Lower lobe of right lung (tissue), 2 donors: ENCODE results near the gene NOVA2. TPM values are rescaled to one million over a fixed set of nuclear protein-coding genes. Genes with fewer than 3 reads are reported as not detected.

Source experiments
- ATAC-seq, 2 donors: fragments of 200-7000 bp; cut with Tn5 transposase; one replicate each; pipeline ENCODE4 v1.9.1; 2020 to 2022; ENCODE audit warnings: mild to moderate bottlenecking in 2 of 2, moderate library complexity in 2 of 2
- DNase-seq: peaks from one replicate; pipeline ENCODE4 v3.0.0-alpha.2; 2020
- H3K27ac ChIP-seq: fragments of 200-600 bp; one replicate; pipeline ENCODE4 v1.8.0; 2022
- H3K27me3 ChIP-seq: fragments of 200-600 bp; one replicate; pipeline ENCODE4 v1.8.0; 2022; ENCODE audit warnings: low read depth
- H3K36me3 ChIP-seq: fragments of 200-600 bp; one replicate; pipeline ENCODE4 v1.8.0; 2022; ENCODE audit warnings: mild to moderate bottlenecking
- H3K4me1 ChIP-seq: fragments of 200-600 bp; one replicate; pipeline ENCODE4 v1.8.0; 2022
- H3K4me3 ChIP-seq: fragments of 200-600 bp; one replicate; pipeline ENCODE4 v1.8.0; 2022; ENCODE audit warnings: mild to moderate bottlenecking
- H3K9me3 ChIP-seq: fragments of 200-600 bp; one replicate; pipeline ENCODE4 v1.8.0; 2022
- intact Hi-C: fragments of 100-400 bp; cut with DNase I; formaldehyde crosslinking; loops from one replicate; pipeline ENCODE4 v1.11.0; 2022
- total RNA-seq: library from RNA; stranded (reverse); fragmentation: NEBNext Ultra II Directional; extraction: Animal tissue kit (Norgen Biotek cat#: 25700); gene quantifications from one replicate; pipeline ENCODE4 v1.2.1, GENCODE V29; 2021
- TF ChIP-seq, protein P1 (sequence below): fragments of 200-600 bp; IDR thresholded peaks from one replicate; pipeline ENCODE4 v1.8.0; 2022; ENCODE audit warnings: antibody characterized with exemption, mild to moderate bottlenecking
- donor health status: DM: no; HTN: yes; CAD: no; lungs with severe emphysema.

Gene NOVA2
- total RNA-seq, 1 donor from 2014 or later = 18.8 TPM

DNA sequence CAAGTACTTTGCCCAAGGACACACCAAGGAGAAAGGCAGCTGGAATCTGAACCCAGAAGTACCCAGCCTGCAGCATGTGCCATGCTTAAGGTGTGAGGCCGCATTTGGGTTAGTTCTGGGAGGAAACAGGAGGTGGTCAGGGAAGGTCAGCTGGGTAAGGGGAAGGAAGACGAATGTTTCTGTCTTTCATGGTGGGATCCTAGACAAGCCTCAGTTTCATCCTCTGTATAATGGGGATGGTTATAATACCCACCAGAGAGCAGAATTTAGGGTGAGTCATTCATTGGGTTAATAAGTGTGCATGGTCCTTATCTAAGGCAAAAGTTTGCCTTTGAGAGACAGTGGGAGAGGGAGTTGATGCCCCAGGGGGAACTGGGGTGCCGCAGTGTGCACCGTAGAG, 25.2 kb upstream of the NOVA2 start:
- H3K4me1 ChIP-seq = peaks cover 15% of the 10 kb centered on the region
- ATAC-seq (no peak), DNase-seq (no peak)
- H3K27ac ChIP-seq = no peak overlapping the region
- intact Hi-C loops = no loop called here
- H3K4me3 ChIP-seq = no peak overlapping the region
- peaks cover 7% of the 10 kb centered on the region for H3K36me3 ChIP-seq
- no peaks in the 10 kb centered on the region for H3K9me3 ChIP-seq
- TF ChIP-seq, protein P1, sequence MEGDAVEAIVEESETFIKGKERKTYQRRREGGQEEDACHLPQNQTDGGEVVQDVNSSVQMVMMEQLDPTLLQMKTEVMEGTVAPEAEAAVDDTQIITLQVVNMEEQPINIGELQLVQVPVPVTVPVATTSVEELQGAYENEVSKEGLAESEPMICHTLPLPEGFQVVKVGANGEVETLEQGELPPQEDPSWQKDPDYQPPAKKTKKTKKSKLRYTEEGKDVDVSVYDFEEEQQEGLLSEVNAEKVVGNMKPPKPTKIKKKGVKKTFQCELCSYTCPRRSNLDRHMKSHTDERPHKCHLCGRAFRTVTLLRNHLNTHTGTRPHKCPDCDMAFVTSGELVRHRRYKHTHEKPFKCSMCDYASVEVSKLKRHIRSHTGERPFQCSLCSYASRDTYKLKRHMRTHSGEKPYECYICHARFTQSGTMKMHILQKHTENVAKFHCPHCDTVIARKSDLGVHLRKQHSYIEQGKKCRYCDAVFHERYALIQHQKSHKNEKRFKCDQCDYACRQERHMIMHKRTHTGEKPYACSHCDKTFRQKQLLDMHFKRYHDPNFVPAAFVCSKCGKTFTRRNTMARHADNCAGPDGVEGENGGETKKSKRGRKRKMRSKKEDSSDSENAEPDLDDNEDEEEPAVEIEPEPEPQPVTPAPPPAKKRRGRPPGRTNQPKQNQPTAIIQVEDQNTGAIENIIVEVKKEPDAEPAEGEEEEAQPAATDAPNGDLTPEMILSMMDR = no peak
- no peaks in the 10 kb centered on the region for H3K27me3 ChIP-seq

DNA sequence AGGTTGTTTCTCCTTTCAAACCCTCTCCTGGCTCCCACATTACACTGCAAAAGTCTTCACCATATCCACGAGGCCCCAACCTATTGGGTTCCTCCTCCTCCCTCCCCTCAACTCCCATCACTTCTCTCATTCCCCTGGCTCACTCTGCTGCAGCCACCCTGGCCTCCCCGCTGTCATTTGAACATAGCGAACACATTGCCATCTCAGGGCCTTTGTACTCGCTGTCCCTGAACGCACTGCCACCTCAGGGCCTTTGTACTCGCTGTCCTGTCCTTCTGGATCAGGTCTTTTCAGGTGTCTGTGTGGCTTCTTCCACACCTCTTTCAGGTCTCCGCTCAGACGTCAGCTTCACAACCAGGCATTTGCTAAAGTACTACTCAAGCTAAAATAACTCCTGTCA, 23.3 kb upstream of the NOVA2 start:
- Histone ChIP-seq H3K36me3 (peaks cover 7% of the 10 kb centered on the region), H3K27me3 (no peaks in the 10 kb centered on the region), H3K4me3 (no peak overlapping the region), H3K4me1 (peaks cover 15% of the 10 kb centered on the region), H3K9me3 (no peaks in the 10 kb centered on the region), H3K27ac (no peak overlapping the region)
- ATAC-seq (no peak), DNase-seq (no peak)
- TF ChIP-seq, protein P1 = no peak
- intact Hi-C loops = no loop called here

DNA sequence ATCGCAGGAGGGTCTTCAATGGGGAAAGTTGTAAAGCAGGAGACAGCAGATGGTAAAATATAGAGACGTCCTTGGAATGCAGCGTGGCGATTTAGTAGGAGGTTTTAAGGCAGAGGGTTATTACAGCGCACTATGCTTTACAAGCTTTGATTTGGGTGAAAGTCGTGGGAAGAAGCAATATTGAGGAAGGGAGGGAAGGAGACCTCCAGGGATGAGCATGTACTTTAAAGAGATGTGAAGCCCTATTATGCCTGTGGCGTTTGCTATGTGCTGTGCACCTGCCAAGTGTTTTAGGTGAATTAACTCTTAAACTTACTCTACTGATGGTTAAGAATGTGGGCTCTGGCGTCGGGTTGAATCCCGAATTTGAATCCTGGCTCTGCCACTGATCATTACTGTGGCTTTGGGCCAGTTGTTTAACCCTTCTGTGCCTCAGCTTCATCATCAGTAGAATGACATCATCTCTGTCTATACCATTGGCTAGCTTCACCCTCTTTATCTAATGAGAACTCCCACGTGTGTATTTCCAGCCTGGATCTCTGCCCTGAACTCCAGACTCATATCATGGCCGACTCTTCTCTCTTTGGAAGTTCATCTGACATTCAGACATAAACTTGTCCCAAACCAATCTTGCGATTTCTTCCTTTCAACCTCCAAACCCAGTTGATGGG, 22.2 kb upstream of the NOVA2 start:
- intact Hi-C loops = no loop called here
- peak overlapping the region; percentile 74 for H3K4me3 ChIP-seq
- DNase-seq (no peak), ATAC-seq (no peak)
- H3K27ac ChIP-seq = peak overlapping the region; percentile 80
- peaks cover 15% of the 10 kb centered on the region for H3K4me1 ChIP-seq
- H3K36me3 ChIP-seq = peaks cover 7% of the 10 kb centered on the region
- H3K9me3 ChIP-seq = no peaks in the 10 kb centered on the region
- TF ChIP-seq, protein P1 = no peak
- H3K27me3 ChIP-seq = no peaks in the 10 kb centered on the region

DNA sequence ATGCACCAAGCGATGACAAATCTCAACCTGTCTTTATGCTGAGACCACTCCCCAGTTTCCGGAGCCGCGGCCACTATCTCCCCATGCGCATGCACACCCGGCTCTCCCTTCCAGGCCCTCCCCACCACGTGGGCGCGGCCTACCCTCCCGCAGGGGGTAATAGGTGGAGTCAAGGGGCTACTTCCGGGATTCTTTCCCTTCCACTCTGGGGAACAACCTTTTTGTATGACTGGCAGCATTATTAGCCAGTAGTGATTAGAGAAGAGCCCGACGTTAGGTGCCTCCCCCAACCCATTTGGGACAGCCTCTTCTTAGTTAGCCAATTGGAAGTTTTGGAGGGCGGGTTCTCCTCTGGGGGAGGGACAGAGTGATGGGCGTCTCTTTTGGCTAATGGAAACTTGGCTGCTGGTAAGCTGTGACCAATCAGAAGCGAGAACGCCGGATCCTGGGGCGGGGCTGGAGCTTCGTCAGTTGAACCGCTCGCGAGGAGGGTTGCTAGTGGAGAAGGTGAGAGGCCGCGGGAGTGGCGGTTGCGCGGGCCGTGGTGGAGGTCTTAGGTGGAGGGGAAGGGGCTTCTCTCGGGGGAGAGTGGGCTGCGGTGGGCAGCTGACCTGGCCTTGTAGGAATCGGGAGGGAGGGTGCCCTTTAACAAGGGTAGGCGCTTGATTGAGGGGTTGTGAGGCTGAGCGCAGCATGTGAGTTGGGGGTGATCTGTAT, 21.5 kb upstream of the NOVA2 start, which contains the start of gene CCDC61:
TSS of gene CCDC61 (plus strand) at position 470 of the 717 bp plus-strand sequence. CDS start 7,552 bp downstream, outside the sequence.
- peak within 1 kb of the TSS; percentile 74 for H3K4me3 ChIP-seq
- TF ChIP-seq, protein P1 = no peak
- ATAC-seq (peak; percentile 99), DNase-seq (peak; percentile 94)
- H3K27ac ChIP-seq = peak within 1 kb of the TSS; percentile 80
- no peaks in the 10 kb centered on the region for H3K9me3 ChIP-seq
- H3K36me3 ChIP-seq = peaks cover 7% of the 10 kb centered on the region
- peaks cover 15% of the 10 kb centered on the region for H3K4me1 ChIP-seq
- intact Hi-C loops = no loop called here
- H3K27me3 ChIP-seq = no peaks in the 10 kb centered on the region

DNA sequence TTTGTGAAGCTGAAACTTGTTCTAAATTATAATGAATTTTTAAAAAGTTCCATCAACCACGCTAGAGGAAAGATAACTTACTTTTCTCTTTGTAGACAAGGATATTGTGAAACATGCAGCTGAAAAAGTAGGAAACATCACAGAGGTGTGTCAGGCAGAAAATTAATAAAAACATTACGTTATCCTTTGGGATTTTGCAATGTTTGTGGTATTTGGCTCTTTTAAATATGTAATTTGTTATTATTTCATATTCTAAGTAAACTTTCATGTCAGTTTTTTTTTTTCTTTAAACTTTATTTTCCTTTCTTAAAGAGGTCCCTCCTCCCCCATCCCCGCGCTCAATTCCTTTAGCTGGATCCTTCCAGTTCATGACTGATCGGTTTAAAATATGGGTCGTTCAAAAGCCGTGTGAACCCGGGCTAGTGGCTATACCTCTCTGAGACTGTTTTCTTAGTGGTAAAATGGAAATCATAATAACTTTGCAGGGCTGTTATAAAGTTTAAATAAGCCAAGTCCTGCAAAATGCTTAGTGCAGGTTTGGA, 20.9 kb upstream of the NOVA2 start:
- Histone ChIP-seq H3K27me3 (no peaks in the 10 kb centered on the region), H3K4me3 (peak overlapping the region; percentile 74), H3K27ac (no peak overlapping the region), H3K9me3 (no peaks in the 10 kb centered on the region), H3K36me3 (peaks cover 7% of the 10 kb centered on the region), H3K4me1 (peaks cover 15% of the 10 kb centered on the region)
- ATAC-seq (peak; percentile 0 to 11), DNase-seq (no peak)
- intact Hi-C loops = no loop called here
- TF ChIP-seq, protein P1 = no peak
